Neural progenitor cell (in vitro differentiated cells): Measurements from ENCODE around the gene MACROD2.

Source experiments
- CTCF ChIP-seq: fragments of 200-600 bp; sonication (generic); IDR thresholded peaks from 2 replicates; pipeline ENCODE4 v1.5.1; 2017; ENCODE audit warnings: antibody characterized with exemption, mild to moderate bottlenecking
- EZH2 ChIP-seq: fragments of 200-600 bp; sonication (generic); IDR thresholded peaks from 2 replicates; pipeline ENCODE4 v1.6.1; 2017; ENCODE audit warnings: antibody characterized with exemption, mild to moderate bottlenecking, moderate library complexity
- EZH2phosphoT487 ChIP-seq: fragments of 200-600 bp; sonication (generic); IDR thresholded peaks from 2 replicates; pipeline ENCODE4 v1.6.1; 2017; ENCODE audit warnings: antibody characterized with exemption

DNA sequence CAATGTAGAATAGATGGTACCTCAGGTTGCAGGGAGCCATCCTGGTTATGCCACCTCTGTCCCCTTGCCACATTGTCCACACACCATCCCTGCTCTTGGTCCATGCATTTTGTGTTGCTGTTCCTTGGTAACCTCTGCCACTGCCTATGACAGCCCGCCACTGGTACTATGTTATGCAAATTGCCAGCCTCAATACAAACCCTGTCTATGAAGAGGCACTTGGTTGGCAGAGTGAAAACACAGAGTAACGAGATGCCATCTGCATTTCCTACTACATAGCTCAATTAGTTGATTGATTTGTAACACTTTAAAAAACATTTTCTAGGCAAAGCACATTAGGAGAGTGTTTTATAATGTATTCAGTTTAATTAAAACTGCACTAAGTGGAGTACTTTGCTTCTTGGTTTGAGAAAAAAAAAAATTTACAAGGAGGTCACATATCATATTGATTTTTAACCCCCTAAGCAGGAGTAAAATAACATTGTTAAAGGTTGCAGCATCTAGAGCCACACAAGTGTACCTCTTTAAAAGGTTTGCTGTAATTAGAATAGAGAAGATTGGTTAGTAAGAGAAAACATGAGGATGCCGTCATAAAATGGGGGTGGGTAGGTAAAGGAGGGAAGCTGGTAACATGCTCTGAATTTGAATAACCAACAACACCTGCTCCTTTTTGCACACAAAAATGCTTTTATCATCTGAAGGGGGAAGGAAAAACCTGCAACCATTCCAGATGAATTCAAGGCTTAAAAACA, 1760.9 kb downstream of the MACROD2 start:
- TF ChIP-seq CTCF, result no peak
- no peak for TF ChIP-seq EZH2
- no peak for TF ChIP-seq EZH2phosphoT487
